GM21526 (cell line): ENCODE results near the gene SERPIND1.
"Not testable (repeated sequence)": the region's sequence is repeated elsewhere in the genome, so short reads cannot be mapped to it uniquely, and the experiment has no call there.

Experiments used
- ATAC-seq: cut with Tn5 transposase; IDR thresholded peaks from one replicate; pipeline ENCODE4 v1.9.1; 2021; ENCODE audit warnings: moderate library complexity; ENCODE audit not compliant: unreplicated experiment, low FRiP score

Gene SERPIND1

DNA sequence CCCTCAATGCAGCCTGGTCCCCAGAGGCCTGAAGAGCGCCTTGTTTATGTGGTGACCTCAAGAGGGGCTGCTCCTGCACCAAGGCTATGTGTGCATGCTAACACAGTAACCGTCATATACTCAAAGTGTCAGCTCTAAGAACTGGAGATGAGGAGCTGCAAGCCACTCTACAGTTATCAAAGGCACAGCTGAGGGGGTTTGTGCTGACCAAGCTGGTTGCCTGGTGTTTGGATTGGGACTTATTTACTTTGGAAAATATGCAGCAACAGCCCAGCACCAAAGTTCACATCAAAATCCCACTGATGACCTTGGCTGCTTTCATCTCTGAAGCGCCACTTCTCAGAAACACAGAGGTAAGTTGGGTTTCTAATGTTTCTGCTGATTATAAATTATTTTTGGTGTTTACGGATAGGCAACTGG, at the start of gene SERPIND1:
SERPIND1 (plus strand) TSS at position 321 of the 420 bp plus-strand sequence. CDS start 5,200 bp downstream, outside the sequence.
- ATAC-seq, result no peak

DNA sequence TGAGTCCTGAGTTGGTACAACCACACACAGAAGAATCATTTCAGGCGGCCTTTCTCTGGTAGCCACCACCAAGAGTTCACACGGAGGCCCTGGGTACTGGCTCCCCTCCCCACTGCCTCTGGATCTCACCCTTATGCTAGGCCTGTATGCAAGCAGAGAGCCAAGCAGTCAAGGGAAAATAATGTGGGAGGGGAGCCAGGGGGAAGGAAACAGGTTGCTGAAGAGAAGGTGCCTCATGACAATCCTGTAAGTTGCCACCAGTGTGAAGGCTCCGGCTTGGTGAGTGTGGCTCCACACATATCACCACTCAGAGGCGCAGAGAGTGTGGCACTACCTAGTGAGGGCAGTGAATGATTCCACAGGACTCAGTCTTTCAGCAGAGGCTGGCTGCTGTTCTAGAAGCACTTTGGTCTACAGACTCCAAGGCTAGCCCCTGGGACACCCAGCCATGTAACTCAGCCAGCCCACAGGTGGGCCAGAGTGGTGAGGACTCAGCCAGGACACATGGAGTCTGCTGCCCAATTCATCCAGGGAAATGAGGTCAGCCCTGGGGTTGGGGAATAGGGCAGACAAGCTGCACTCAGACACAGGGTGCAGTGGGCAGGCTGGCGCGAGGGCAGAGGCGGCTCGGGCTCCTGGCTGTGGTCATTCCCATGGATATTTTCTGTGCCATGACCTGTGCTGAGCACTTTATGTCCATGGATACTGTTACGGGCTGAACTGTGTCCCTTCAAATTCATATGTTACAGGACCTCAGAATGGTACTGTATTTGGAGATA, 49.0 kb upstream of the SERPIND1 start:
- ATAC-seq, result no peak

DNA sequence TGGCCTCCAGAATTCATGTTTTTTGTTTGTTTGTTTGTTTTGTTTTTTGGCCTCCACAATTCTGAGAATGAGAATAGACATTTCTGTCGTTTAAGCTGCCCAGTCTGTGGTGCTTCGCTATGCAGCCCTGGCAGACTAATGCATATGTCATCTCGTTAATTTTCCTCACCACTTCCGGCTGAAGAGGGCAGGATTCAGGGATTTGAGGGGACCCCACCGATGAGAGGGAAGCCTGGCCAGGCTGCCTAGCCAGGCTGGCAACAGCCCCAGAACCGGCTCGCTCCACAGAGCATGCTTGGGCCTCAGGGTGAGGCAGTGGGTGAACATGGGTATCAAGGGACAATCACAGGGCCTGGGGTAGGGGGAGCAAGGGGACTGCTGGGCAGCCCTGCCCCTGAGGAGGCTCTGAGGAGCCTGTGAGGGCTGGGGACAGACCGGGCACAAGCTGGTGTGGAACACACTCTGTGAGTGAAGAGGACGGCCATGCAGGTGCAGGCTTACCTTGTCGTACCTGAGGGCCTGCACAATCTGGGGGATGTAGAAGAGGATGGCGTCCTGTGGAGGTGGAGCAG, 47.8 kb upstream of the SERPIND1 start:
- ATAC-seq, result no peak

DNA sequence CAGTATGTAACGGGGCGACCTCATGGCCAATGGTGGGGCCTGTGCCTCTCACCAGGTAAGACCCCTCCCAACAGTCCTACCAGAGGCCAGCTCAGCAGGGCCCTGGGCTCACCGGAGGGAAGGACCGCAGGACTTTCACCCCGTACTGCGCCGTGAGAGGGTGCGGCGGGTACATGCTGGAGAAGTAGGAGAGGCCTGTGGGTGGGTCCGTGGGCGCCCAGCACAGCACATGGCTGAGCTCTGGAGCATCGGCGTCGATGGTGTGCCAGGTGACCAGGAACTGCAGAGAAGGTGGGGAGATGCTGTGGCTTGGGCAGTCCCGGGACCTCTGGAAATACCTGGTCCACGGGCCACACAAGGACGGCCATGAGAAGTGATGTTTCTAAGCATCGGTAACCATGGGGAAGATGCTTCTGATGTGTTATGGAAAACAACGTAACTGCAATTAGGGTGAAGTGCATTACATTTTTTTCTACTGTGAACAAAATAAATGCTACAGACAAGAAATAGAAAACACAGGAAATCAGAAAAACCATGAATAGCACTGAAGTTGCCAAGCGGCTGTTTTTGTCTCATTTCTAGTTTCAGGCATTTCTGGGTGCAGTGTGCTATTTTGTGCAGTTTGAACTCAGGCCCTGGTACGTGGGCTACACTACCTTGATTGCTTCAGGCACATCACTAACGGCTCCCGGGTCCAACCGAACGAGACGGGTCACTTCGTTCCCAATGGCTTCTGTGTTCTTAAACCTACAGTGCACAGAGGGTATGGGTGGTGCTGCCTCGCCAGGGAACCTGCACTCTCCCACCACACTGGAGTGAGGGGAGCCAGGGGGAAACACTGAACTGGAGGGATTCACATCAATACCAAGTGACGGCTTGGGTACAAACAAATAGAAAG, 46.5 kb upstream of the SERPIND1 start:
- ATAC-seq, result no peak

- ATAC-seq, result no peak
Observed at GRCh38 chr22:20728523-20729190, 45.3 kb upstream of the SERPIND1 start.

DNA sequence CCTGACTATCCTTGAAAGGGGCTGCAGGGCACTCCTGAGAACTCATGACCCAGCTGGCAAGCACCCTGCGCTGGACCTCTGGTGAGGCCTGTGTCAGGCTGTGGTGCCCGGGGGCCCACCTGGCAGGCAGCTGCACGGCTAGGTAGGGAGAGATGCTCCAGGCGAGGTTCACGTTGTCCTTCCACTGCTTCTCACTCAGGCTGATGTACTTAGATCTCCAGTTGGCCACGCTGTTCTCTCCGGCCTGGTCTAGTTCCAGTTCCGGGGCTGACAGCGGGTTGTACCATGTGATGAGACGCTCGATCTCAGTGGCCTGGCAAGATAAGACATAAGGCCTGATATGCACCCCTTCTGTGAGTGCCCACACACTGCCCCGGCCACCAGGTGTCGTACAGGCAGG, 44.7 kb upstream of the SERPIND1 start:
- ATAC-seq, result no peak

- ATAC-seq, result not testable (repeated sequence)
Observed at GRCh38 chr22:20732431-20732830, 41.5 kb upstream of the SERPIND1 start.

- not testable (repeated sequence) for ATAC-seq
Observed at GRCh38 chr22:20735356-20736162, 38.4 kb upstream of the SERPIND1 start.

DNA sequence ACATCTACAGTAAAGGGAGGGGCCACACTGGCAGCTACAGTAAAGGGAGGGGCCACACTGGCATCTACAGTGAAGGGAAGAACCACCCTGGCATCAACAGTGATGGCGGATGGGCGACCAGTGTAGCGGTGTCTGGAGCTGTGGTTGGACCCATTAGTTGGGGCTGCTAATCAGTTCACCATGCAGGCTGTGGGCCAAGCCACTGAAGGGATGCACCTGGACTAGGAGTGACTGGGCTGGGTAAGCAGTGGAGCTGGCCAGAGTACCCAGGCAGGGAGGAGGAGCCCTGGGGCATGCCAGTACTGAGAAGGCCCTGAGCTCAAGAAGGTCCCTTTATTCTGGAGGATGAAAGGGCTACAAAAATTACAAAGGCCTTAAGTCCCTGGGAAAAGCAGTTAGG, 37.0 kb upstream of the SERPIND1 start:
- ATAC-seq, result not testable (repeated sequence)

DNA sequence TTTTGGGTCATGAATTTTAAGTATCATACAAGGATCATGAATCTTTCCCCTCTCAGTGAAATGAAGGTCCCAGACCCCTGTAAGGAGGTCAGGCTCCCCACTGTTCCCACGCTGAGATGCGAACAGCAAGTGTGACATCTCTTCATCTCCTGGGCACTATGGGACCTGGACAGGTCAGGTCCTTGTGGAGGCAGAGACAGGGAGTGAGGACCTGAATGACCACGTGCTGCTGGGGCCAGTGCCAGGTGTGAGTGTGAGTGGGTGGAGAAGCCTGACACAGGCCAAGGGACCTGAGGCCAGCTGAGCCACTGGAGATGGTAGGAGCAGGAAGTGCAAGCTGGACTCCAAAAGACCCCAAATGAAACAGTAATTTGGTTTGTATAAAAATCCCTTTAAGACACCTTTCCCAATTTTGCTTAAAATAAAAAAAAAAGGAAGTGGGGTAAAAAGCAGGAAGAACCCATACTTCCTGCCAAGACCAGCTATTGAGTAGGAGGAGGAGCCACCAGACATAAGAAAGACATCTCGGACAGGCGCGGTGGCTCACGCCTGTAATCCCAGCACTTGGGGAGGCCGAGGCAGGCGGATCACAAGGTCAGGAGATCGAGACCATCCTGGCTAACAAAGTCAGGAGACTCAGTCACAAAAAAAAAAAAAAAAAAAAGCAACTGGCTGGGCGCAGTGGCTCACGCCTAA, 35.4 kb upstream of the SERPIND1 start:
- no peak for ATAC-seq

DNA sequence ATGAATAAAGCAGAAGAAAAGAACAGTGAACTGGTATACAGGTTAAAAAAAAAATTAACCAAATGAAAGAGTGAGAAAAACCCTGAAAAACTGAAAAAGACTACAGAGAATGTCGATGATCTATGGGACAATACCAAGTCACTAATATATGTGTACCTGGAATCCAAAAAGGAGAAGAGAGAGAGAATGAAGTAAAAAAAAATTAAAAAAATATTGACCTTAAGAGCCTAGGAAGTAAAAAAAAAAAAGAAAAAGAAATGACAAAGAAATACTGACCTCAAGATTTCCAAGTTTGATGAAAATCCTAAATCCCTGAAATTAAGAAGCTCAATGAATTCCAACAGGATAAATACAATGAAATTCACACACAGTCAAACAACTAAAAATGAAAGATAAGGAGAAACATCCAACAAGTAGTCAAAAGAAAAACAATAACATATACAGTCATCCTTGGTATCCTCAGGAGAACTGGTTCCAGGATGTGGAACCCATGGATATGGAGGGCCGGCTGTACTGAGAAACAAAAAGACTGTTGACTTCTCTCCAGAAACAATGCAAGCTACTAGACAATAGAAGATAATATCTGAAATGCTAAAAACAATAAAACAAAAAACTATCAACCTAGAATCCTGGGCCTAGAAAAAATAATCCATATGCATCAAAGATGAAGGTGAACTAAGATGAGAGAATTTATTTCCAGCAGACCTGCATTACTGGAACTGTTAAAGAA, 33.5 kb upstream of the SERPIND1 start:
- ATAC-seq, result no peak

- no peak for ATAC-seq
Observed at GRCh38 chr22:20741008-20741633, 32.8 kb upstream of the SERPIND1 start.

DNA sequence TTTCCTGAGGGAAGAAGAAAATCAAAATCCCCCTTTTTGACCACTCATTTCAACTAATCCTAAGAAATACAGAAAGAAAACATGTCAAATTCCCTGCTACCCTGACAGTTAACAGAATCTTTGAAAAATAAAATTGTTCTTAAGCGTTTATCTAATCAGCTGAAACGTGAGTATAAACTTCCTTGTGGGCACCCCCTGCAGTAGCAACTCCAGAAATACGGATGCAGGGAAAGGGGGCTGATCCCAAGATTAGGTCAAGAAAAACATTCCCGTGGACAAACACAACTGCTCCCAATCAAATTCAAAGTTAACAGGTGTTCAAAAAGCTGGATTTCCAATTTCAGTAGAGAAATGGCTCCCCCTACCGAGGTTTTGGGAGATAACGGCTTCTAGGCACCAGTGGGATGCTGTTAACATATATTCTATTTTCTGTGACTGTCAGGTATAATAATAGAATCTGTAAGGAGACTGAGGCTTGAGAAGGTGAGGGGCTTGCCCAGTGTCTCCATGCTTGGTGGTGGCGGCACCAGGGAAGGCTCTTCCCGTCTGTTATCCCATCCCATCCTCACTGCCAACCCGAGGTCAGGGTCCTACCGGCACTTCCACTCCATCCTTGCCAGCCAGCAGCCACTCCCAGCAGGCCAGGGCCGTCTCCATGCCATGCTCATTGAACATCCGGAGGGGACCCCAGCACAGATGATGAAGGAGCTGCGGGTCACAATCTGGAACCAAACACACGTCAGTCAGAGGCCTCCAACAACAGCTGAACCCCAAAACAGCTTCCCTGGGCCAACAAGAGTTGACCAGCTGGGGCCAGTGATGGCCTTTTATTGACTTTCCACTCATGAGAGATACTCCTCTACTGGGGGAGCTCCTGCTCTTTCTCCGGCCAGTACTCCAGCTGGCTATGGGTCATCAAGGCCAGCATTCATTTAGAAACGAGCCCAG, 32.0 kb upstream of the SERPIND1 start:
- no peak for ATAC-seq

GRCh38 chr22:20742764-20743163, 31.1 kb upstream of the SERPIND1 start:
- no peak for ATAC-seq

GRCh38 chr22:20744456-20744855, 29.5 kb upstream of the SERPIND1 start:
- no peak for ATAC-seq

GRCh38 chr22:20745119-20745518, 28.8 kb upstream of the SERPIND1 start:
- no peak for ATAC-seq
